Fibroblast of gingiva (primary cell): ENCODE measurements around the gene FLAD1.

Experiments used
- DNase-seq: peaks from one replicate; pipeline ENCODE4 v3.0.0-alpha.2; 2011; ENCODE audit warnings: low read depth

FLAD1 gene

GRCh38 chr1:155038602-155039307, 55.6 kb downstream of the FLAD1 start:
- DNase-seq: no peak

GRCh38 chr1:155039308-155039669, 56.1 kb downstream of the FLAD1 start:
- DNase-seq: no peak

GRCh38 chr1:155040358-155041093, 57.4 kb downstream of the FLAD1 start:
- DNase-seq: no peak
